Neural cell (in vitro differentiated cells): ENCODE data around the gene PLA2G2F. TPM values are rescaled to one million over a fixed set of nuclear protein-coding genes. Genes with fewer than 3 reads are reported as not detected.

Source experiments
- H2AFZ ChIP-seq: fragments of 200-600, 300-800 bp; sonication (generic), shearing (Covaris generic); 2 replicates; pipeline ENCODE4 v1.6.0; 2014; ENCODE audit warnings: low read depth, mild to moderate bottlenecking, antibody characterized with exemption, low read length, moderate library complexity
- H3F3A ChIP-seq: fragments of 200-600 bp; shearing (Covaris generic); 2 replicates; pipeline ENCODE4 v1.6.1; 2016; ENCODE audit warnings: mild to moderate bottlenecking, moderate library complexity, mixed read lengths, antibody characterized with exemption, low read length; ENCODE audit not compliant: insufficient read depth, poor library complexity, severe bottlenecking
- H3K27ac ChIP-seq: fragments of 200-600, 300-800 bp; sonication (generic), shearing (Covaris generic); 2 replicates; pipeline ENCODE4 v1.5.1; 2014; ENCODE audit warnings: mild to moderate bottlenecking, low read length, moderate library complexity
- H3K27me3 ChIP-seq: fragments of 300-800, 200-600 bp; sonication (generic), shearing (Covaris generic); 2 replicates; pipeline ENCODE4 v1.6.0; 2014; ENCODE audit warnings: mild to moderate bottlenecking, low read depth, low read length, moderate library complexity; ENCODE audit not compliant: insufficient read depth
- H3K36me3 ChIP-seq: fragments of 300-800, 200-600 bp; sonication (generic), shearing (Covaris generic); 2 replicates; pipeline ENCODE4 v1.5.1; 2014; ENCODE audit warnings: mild to moderate bottlenecking, antibody characterized with exemption, low read length, moderate library complexity; ENCODE audit not compliant: insufficient read depth
- H3K4me2 ChIP-seq: fragments of 300-800, 200-600 bp; sonication (generic), shearing (Covaris generic); 2 replicates; pipeline ENCODE4 v1.6.0; 2014; ENCODE audit warnings: mild to moderate bottlenecking, low read length
- H3K4me3 ChIP-seq: fragments of 300-800, 200-600 bp; sonication (generic), shearing (Covaris generic); 2 replicates; pipeline ENCODE4 v1.5.1; 2014; ENCODE audit warnings: mild to moderate bottlenecking, low read length, moderate library complexity
- H3K79me2 ChIP-seq: fragments of 200-600 bp; shearing (Covaris generic); replicated peaks from 2 replicates; pipeline ENCODE4 v1.6.0; 2014; ENCODE audit warnings: mild to moderate bottlenecking, low read length, moderate library complexity; ENCODE audit not compliant: insufficient read depth
- H3K9ac ChIP-seq: fragments of 300-800, 200-600 bp; sonication (generic), shearing (Covaris generic); 2 replicates; pipeline ENCODE4 v1.6.1; 2016; ENCODE audit warnings: mild to moderate bottlenecking, low read length, mixed read lengths
- H3K9me2 ChIP-seq: fragments of 200-600 bp; shearing (Covaris generic); 2 replicates; pipeline ENCODE4 v1.6.1; 2016; ENCODE audit warnings: mild to moderate bottlenecking, low read length, mixed read lengths; ENCODE audit not compliant: insufficient read depth
- H3K9me3 ChIP-seq: fragments of 200-600, 300-800 bp; sonication (generic), shearing (Covaris generic); 2 replicates; pipeline ENCODE4 v1.6.1; 2016; ENCODE audit warnings: mild to moderate bottlenecking, mixed run types, low read length, moderate library complexity, mixed read lengths
- H4K20me1 ChIP-seq: fragments of 200-600 bp; shearing (Covaris generic); 2 replicates; pipeline ENCODE4 v1.6.1; 2016; ENCODE audit warnings: mild to moderate bottlenecking, mixed run types; ENCODE audit not compliant: insufficient read depth
- CTCF ChIP-seq: fragments of 450-650 bp; IDR thresholded peaks from 2 replicates; pipeline ENCODE4 v1.5.1; 2014; ENCODE audit warnings: antibody characterized with exemption, mild to moderate bottlenecking, moderate library complexity; ENCODE audit not compliant: poor library complexity, severe bottlenecking
- EP300 ChIP-seq: fragments of 450-650 bp; conservative IDR thresholded peaks from 2 replicates; pipeline ENCODE4 v1.6.1; 2014; ENCODE audit warnings: antibody characterized with exemption, mild to moderate bottlenecking, moderate library complexity; ENCODE audit not compliant: poor library complexity, severe bottlenecking
- EZH2 ChIP-seq: fragments of 200-600, 300-800 bp; shearing (Covaris generic), sonication (generic); IDR thresholded peaks from 2 replicates; pipeline ENCODE4 v1.6.1; 2014; ENCODE audit warnings: antibody characterized with exemption, low read length, borderline replicate concordance, mild to moderate bottlenecking; ENCODE audit not compliant: insufficient read depth, poor library complexity, severe bottlenecking
- MXI1 ChIP-seq: fragments of 450-650 bp; conservative IDR thresholded peaks from 2 replicates; pipeline ENCODE4 v1.6.1; 2014; ENCODE audit warnings: antibody characterized with exemption, mild to moderate bottlenecking; ENCODE audit not compliant: poor library complexity, severe bottlenecking
- POLR2AphosphoS5 ChIP-seq: IDR thresholded peaks from 2 replicates; pipeline ENCODE4 v1.6.1; 2012
- RAD21 ChIP-seq: fragments of 450-650 bp; conservative IDR thresholded peaks from 2 replicates; pipeline ENCODE4 v1.6.1; 2014; ENCODE audit warnings: antibody characterized with exemption, mild to moderate bottlenecking, moderate library complexity
- REST ChIP-seq: IDR thresholded peaks from 2 replicates; pipeline ENCODE4 v1.6.1; 2012; ENCODE audit warnings: borderline replicate concordance
- SMC3 ChIP-seq: fragments of 450-650 bp; conservative IDR thresholded peaks from 2 replicates; pipeline ENCODE4 v1.6.1; 2014; ENCODE audit warnings: antibody characterized with exemption, mild to moderate bottlenecking, moderate library complexity; ENCODE audit not compliant: poor library complexity
- TAF1 ChIP-seq: IDR thresholded peaks from 2 replicates; pipeline ENCODE4 v1.6.1; 2012; ENCODE audit warnings: low read depth
- polyA plus RNA-seq: library from polyadenylated mRNA; depleted of rRNA; stranded (reverse); fragments of >200 nt; gene quantifications from 2 replicates; pipeline ENCODE4 v1.2.3, GENCODE V29; 2014

PLA2G2F gene
- polyA plus RNA-seq, 1 donor from 2014 or later, result not detected

GRCh38 chr1:20123722-20124455, 15.2 kb upstream of the PLA2G2F start:
- Histone ChIP-seq H3K4me2 (no peak overlapping the region), H2AFZ (no peak overlapping the region)

More at GRCh38 chr1:20123722-20124455, 15.2 kb upstream of the PLA2G2F start:
- Histone ChIP-seq H4K20me1 (no peaks in the 10 kb centered on the region), H3K79me2 (no peaks in the 10 kb centered on the region), H3K36me3 (no peaks in the 10 kb centered on the region), H3F3A (no peaks in the 10 kb centered on the region), H3K27me3 (no peaks in the 10 kb centered on the region), H3K9ac (no peak overlapping the region), H3K9me2 (no peaks in the 10 kb centered on the region), H3K4me3 (no peak overlapping the region), H3K27ac (no peak overlapping the region), H3K9me3 (no peaks in the 10 kb centered on the region)
- no peak for TF ChIP-seq RAD21
- no peak for TF ChIP-seq EP300
- no peak for TF ChIP-seq TAF1
- TF ChIP-seq SMC3, result no peak
- no peak for TF ChIP-seq POLR2AphosphoS5
- TF ChIP-seq REST, result no peak
- TF ChIP-seq MXI1, result no peak
- TF ChIP-seq EZH2, result no peak
- no peak for TF ChIP-seq CTCF
